Activated T-cell treated with anti-CD3 and anti-CD28 coated beads for 1 hour (primary cell): ENCODE results near the gene MYZAP.
"Not testable (repeated sequence)": the region's sequence is repeated elsewhere in the genome, so short reads cannot be mapped to it uniquely, and the experiment has no call there.

Experiments
- DNase-seq: peaks from one replicate; pipeline ENCODE4 v3.0.0-alpha.2; 2020; ENCODE audit warnings: low read depth

Gene MYZAP

DNA sequence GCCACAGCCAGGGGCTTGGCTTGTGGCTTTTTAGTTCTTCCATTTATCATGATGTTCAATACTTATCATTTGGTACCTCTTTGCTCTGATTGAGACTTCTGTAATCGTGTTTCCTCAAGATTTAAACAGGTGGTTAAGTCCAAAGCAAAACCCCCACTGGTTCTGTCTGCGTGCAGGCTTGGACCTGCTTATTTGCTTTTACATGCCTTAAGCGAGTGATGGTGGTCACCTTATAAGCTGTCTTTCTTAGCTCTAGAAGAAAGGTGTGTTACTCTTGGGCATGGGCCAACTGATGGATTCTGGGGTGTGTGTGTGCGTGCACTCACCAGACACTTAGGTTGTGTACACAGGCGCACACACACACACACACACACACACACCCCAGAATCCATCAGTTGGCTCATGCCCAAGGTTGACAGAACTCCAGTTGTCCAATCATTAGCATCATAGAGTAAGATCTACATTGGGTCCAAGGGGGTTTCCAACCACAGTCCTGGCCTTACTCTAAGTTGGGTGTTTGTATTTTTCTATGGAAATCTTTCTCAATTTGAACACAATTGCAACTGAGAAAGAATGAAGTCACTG is 1.2 kb downstream of the MYZAP start:
- no peak for DNase-seq

DNA sequence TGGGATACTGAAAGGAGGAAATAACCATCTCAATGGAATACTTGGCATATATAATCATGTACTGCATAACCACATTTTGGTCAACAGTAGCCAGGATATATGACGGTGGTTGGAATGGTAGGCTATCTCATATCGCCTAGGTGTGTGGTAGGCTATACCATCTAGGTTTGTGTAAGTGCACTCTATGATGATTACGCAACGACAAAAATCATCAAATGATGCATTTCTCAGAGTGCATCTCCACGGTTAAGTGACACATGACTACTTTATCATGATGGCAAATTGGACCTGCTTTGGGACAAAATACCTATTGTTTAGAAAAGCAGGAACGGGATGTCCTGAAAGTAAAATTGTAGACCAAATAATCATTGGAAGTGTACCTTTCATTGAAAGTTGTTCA is 2.8 kb downstream of the MYZAP start:
- no peak for DNase-seq

GRCh38 chr15:57595011-57595866 is 3.5 kb downstream of the MYZAP start:
- DNase-seq: no peak

DNA sequence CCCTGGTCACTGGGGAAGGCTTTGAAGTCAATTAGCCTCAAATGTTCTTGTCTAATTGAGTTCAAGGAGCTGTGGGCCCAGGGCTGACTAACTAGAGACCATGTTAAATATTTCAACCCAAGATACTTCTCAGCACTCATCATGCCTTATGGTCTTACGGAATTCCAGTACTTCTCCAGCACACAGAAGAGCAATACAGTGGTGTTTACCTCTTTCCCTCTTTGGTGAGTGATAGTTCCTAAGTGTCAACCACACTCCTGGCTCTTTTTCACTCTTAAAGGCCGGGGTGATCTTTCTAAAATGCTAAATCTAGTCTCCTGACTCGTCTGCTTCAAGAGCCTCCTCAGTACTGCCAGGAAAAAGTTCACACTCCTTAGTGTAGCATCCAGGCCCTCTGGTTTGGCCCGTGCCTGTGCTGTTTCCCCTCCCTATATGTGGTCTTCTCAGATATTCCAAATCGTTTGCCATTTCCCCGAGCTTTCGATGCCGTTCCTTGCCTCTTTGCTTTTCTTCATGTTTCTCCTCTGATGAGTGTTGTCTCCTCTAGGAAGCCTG is 4.7 kb downstream of the MYZAP start:
- DNase-seq: no peak

DNA sequence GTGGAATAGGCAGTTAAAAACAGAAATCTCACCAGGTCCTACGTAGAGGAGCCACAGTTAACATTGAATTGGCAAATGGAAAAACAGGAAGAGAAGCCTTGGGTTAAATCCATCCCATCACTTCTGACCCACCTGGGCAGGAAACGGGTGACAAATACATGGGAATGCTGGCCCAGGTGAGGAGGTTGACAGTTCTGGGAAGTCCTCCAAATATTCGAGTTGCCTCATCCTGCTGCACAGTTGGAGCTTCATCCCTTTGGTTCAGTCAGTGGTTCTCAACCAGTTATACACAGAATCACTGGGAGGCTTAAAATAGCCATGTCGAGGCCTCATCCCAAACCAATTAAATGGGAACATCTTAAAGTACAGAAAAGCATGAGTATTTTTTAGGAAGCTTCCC is 5.3 kb downstream of the MYZAP start:
- DNase-seq: no peak

GRCh38 chr15:57597431-57597830 is 5.7 kb downstream of the MYZAP start:
- DNase-seq: no peak

DNA sequence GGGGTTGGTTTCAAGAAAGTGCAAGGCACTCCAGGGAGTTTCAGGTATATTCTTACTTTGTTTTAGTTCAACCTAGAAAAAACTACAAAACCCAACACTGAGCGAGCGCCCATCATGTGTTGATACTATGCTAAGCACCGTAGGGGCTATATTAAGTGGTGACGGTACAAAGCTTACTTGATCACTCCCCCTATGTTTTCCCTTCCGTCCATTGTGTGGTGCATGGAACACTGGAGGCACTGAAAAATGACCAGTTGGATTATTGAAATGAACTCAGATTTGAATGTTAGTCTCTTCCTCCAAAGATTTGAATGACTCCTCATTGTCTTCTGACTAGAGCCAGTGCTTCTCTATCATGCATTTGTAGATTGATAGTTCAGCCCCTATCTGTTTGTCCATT is 6.6 kb downstream of the MYZAP start:
- no peak for DNase-seq

- no peak for DNase-seq
Measured at GRCh38 chr15:57599296-57599810, 7.6 kb downstream of the MYZAP start.

- no peak for DNase-seq
Measured at GRCh38 chr15:57600197-57600596, 8.5 kb downstream of the MYZAP start.

GRCh38 chr15:57604507-57604906 is 12.8 kb downstream of the MYZAP start:
- DNase-seq: no peak

- DNase-seq: no peak
Measured at GRCh38 chr15:57605491-57605890, 13.8 kb downstream of the MYZAP start.

DNA sequence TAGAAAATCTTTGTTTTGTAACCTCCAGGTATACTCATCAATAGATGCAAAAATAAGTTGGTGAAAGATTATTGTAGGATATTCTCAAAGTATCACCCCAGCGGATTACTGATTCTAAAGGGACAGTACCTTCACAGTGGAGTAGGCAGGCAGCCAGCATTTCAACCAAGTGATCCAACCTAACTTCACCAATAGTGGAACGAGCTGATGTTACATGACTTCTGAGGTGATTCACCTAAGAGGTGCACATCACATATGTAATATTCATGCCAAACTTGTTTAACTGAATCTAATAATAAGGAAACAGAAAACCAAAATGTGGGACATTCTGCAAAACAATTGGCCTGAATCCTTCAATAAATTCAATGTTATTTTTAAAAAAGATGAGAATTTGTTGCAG is 14.3 kb downstream of the MYZAP start:
- no peak for DNase-seq

GRCh38 chr15:57606816-57607215 is 15.1 kb downstream of the MYZAP start:
- no peak for DNase-seq

- no peak for DNase-seq
Measured at GRCh38 chr15:57607570-57608000, 15.9 kb downstream of the MYZAP start.

DNA sequence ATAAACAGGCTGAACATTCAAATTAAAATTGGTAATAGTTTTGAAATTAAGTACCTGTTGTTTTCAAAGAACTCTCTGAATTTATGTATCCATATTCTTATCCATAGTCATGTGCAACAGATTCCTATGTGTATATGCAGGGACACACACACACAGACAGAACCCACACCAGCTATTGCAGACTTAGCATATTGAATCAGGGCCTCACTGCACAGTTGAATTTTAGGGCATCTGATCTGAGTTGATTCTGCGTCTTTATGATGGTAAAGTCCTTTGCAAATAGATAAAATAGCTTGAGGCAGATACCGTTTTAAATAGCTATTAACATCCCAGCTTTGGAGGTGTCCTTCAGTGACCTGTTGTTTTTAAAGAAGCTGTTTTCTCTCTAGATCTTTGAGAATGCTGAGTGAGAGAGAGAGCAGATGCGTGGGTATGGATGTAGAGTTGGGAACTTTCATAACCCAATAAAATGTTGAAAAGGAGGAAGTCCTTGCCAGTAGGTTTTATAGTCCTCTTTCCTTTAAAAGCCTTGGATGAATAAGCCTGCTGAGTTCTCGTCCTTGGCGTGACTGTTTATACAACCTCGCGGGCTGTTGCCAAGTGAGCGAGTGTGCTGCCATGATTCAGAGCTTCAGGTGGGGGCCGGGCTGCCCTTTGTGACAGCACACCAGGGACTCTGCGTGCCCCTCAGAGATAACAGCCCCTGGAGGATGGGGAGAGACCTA is 18.3 kb downstream of the MYZAP start:
- DNase-seq: no peak

DNA sequence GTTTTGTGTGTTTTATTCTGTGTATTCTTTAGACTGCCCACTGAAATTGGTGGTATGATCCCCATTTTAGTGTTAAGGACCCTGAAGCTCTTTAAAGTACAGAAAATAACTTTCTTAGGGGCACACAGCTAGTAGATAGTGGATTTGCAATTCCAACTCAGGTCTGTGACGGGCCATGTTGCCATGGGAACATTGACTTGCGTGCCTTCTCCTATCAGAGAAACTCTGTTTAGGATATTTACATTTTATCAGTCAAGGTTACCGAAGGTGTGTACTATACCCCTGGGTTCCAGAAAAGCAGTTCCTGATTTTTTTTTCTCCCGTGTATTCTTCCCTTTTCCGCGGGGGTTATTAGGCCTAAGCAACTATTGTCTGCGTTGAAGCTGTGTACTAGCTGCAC is 19.4 kb downstream of the MYZAP start:
- DNase-seq: no peak

GRCh38 chr15:57611938-57612337 is 20.2 kb downstream of the MYZAP start:
- no peak for DNase-seq

- no peak for DNase-seq
Measured at GRCh38 chr15:57614241-57614640, 22.5 kb downstream of the MYZAP start.

DNA sequence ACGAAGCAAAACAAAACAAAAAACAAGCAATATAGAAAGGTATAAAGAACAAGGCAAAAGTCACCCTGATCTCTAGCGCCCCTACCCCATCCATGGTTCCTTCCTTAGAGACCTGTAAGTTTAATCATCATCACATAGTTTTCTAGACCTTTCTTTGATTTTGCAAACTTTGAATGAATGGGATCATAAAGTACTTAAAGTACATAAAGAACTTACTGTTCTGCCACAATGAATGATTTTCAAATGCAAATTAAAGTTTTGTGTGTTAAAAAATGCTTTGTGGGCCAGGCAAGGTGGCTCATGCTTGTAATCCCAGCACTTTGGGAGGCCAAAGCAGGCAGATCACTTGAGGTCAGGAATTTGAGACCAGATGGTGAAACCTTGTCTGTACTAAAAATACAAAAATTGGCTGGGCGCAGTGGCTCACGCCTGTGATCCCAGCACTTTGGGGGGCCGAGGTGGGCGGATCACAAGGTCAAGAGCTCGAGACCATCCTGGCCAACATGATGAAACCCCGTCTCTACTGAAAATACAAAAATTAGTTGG is 24.3 kb downstream of the MYZAP start:
- not testable (repeated sequence) for DNase-seq

- no peak for DNase-seq
Measured at GRCh38 chr15:57618325-57618724, 26.6 kb downstream of the MYZAP start.

GRCh38 chr15:57619746-57620145 is 28.0 kb downstream of the MYZAP start:
- DNase-seq: no peak

DNA sequence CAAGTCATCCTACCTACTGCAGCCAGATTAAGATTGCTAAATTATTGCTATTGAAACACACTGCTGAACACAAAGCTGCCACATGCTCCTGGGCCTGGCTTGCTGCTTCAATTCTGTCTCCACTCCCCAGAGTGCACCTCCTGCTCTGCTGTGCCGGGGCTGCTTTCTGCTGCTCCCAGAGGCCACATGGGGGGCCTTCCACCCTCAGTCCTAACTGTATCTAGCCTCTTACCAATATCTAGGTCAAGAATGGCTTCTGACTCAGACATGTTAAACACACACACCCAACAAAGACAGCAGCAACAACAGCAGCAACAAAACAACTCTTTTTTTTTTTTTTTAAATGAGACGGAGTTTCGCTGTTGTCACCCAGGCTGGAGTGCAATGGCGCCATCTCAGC is 33.0 kb downstream of the MYZAP start:
- no peak for DNase-seq
